K562 (cell line): ENCODE data around the gene BPIFB2. TPM values are rescaled to one million over a fixed set of nuclear protein-coding genes. Genes with fewer than 3 reads are reported as not detected.
A peak's percentile ranks its signal among the peaks of the same experiment; 100 is the strongest.

Source experiments
- ATAC-seq: fragments of 200-7000 bp; cut with Tn5 transposase; 3 replicates; pipeline ENCODE4 v1.9.1; 2020; ENCODE audit warnings: moderate library complexity
- BruUV-seq: library from RNA; stranded (reverse); fragments of 400-500 nt; replicated peaks from 2 replicates; lab custom pipeline; 2021; lab: Mats Ljungman, UMichigan
- CTCF ChIA-PET: fragments of 300-600 bp; formaldehyde crosslinking; extraction: SDS; loops from one replicate; lab custom pipeline; 2021; ENCODE audit warnings: low intra/inter-chr PET ratio; lab: Yijun Ruan, JAX
- POLR2A ChIA-PET: fragments of 300-600, 350-650 bp; sonication (Branson Sonifier 250); formaldehyde crosslinking; extraction: SDS; loops from one replicate; lab custom pipeline; 2021; ENCODE audit warnings: antibody characterized with exemption, inconsistent platforms; lab: Yijun Ruan, JAX
- DNase-seq, 4 experiments: peaks; one replicate each; pipeline versions ENCODE4 v3.0.0 to v3.0.0-alpha.2; 2011 to 2018; ENCODE audit warnings: low spot score in 3 of 4, mixed read lengths in 3 of 4; ENCODE audit errors: extremely low read depth in 1 of 4
- FAIRE-seq: peaks from 2 replicates; lab custom pipeline; 2011; peaks lifted over from hg19 to GRCh38; lab: Jason Lieb, UNC
- H2AFZ ChIP-seq: 2 replicates; pipeline ENCODE4 v1.6.0; 2011; ENCODE audit warnings: low read depth, low read length, control low read depth, inconsistent platforms
- H3K27ac ChIP-seq: fragments of 200-600 bp; 3 replicates; pipeline ENCODE4 v1.8.0; 2011; ENCODE audit warnings: low read depth, mild to moderate bottlenecking, control low read depth, inconsistent platforms, low read length, moderate library complexity, mixed read lengths; ENCODE audit errors: extremely low read depth
- H3K27me3 ChIP-seq, 2 experiments: fragments of 300-600 bp in 1 of 2; 2 replicates in 1 of 2; 3 replicates in 1 of 2; pipeline versions ENCODE4 v1.6.0 to v1.8.0; 2011; ENCODE audit warnings: inconsistent platforms in 2 of 2, low read length in 2 of 2, mild to moderate bottlenecking in 1 of 2, mixed read lengths in 1 of 2, moderate library complexity in 1 of 2; ENCODE audit not compliant: control insufficient read depth in 2 of 2, insufficient read depth in 2 of 2
- H3K36me3 ChIP-seq: fragments of 300-600 bp; 3 replicates; pipeline ENCODE4 v1.8.0; 2011; ENCODE audit warnings: mild to moderate bottlenecking, low read length, inconsistent platforms; ENCODE audit not compliant: control insufficient read depth, insufficient read depth
- H3K4me1 ChIP-seq, 2 experiments: fragments of 200-600 bp in 1 of 2; replicated peaks in 1 of 2; 2 replicates in 1 of 2; 3 replicates in 1 of 2; pipeline versions ENCODE4 v1.5.1 to v1.8.0; 2011; ENCODE audit warnings: inconsistent platforms in 2 of 2, low read length in 2 of 2, mild to moderate bottlenecking in 1 of 2, mixed read lengths in 1 of 2, moderate library complexity in 1 of 2; ENCODE audit not compliant: control insufficient read depth in 2 of 2, insufficient read depth in 2 of 2
- H3K4me2 ChIP-seq: 2 replicates; pipeline ENCODE4 v1.6.1; 2011; ENCODE audit warnings: low read length, control low read depth, inconsistent platforms, mixed read lengths; ENCODE audit not compliant: insufficient read depth
- H3K4me3 ChIP-seq: fragments of 200-600 bp; sonication (generic), shearing (Covaris generic); 2 replicates; pipeline ENCODE4 v1.5.1; 2016; ENCODE audit warnings: control low read depth, inconsistent platforms
- H3K79me2 ChIP-seq: fragments of 200-600 bp; 3 replicates; pipeline ENCODE4 v1.8.0; 2011; ENCODE audit warnings: low read length, inconsistent platforms; ENCODE audit not compliant: control insufficient read depth, insufficient read depth
- H3K9ac ChIP-seq, 2 experiments: 2 replicates each; pipeline versions ENCODE4 v1.6.0 to v1.6.1; 2011; ENCODE audit warnings: low read depth in 2 of 2, low read length in 2 of 2, control low read depth in 1 of 2, inconsistent platforms in 1 of 2, mild to moderate bottlenecking in 1 of 2, mixed read lengths in 1 of 2; ENCODE audit not compliant: insufficient read depth in 1 of 2
- H3K9me1 ChIP-seq: one replicate; pipeline ENCODE4 v1.6.0; 2011; ENCODE audit warnings: inconsistent platforms, mild to moderate bottlenecking, low read length, moderate library complexity; ENCODE audit not compliant: control insufficient read depth, insufficient read depth
- H3K9me3 ChIP-seq: replicated peaks from 2 replicates; pipeline ENCODE4 v1.5.1; 2011; ENCODE audit warnings: low read depth, low read length, inconsistent platforms; ENCODE audit not compliant: control insufficient read depth, insufficient read depth
- H4K20me1 ChIP-seq: replicated peaks from 2 replicates; pipeline ENCODE4 v1.6.1; 2011; ENCODE audit warnings: low read length, inconsistent platforms, mixed read lengths; ENCODE audit not compliant: control insufficient read depth, insufficient read depth
- C11orf30 ChIP-seq: fragments of 450-650 bp; IDR thresholded peaks from 2 replicates; pipeline ENCODE4 v1.6.1; 2016; ENCODE audit warnings: low read depth, mild to moderate bottlenecking
- ETS1 ChIP-seq: conservative IDR thresholded peaks from 2 replicates; pipeline ENCODE4 v1.6.1; 2011; ENCODE audit warnings: low read depth, mild to moderate bottlenecking, low read length; ENCODE audit not compliant: control insufficient read depth
- GMEB1 ChIP-seq: fragments of 250-450 bp; sonication (Bioruptor Pico); IDR thresholded peaks from 2 replicates; pipeline ENCODE4 v1.4.0; 2020; ENCODE audit warnings: mild to moderate bottlenecking
- MAFF ChIP-seq: IDR thresholded peaks from 2 replicates; pipeline ENCODE4 v1.6.1; 2012; ENCODE audit warnings: low read length, improper control_type of control experiment
- MAFG ChIP-seq: fragments of 450-650 bp; conservative IDR thresholded peaks from 2 replicates; pipeline ENCODE4 v1.6.1; 2016; ENCODE audit warnings: missing genetic modification characterization, missing compliant biosample characterization
- MAFK ChIP-seq: IDR thresholded peaks from 2 replicates; pipeline ENCODE4 v1.6.1; 2011; ENCODE audit warnings: low read length, improper control_type of control experiment
- RBM17 ChIP-seq: fragments of 200-400 bp; formaldehyde crosslinking; IDR thresholded peaks from 2 replicates; pipeline ENCODE4 v1.6.1; 2017; ENCODE audit warnings: low read depth, mild to moderate bottlenecking, low read length, borderline replicate concordance
- SMAD2 ChIP-seq: fragments of 150-350 bp; IDR thresholded peaks from 2 replicates; pipeline ENCODE4 v1.6.1; 2014; ENCODE audit warnings: low read depth, mild to moderate bottlenecking, low read length
- ZBTB34 ChIP-seq: fragments of 250-450 bp; sonication (Bioruptor Pico); IDR thresholded peaks from 2 replicates; pipeline ENCODE4 v1.8.0; 2021; ENCODE audit warnings: mild to moderate bottlenecking, moderate library complexity
- ZKSCAN1 ChIP-seq: fragments of 150-350 bp; IDR thresholded peaks from 2 replicates; pipeline ENCODE4 v1.6.1; 2016; ENCODE audit warnings: low read depth, low read length
- ZNF316 ChIP-seq: fragments of 450-650 bp; IDR thresholded peaks from 2 replicates; pipeline ENCODE4 v1.6.1; 2016
- ZNF436 ChIP-seq: fragments of 250-450, 450-650 bp; sonication (Bioruptor Pico); formaldehyde crosslinking; IDR thresholded peaks from 2 replicates; pipeline ENCODE4 v1.7.0; 2020; ENCODE audit warnings: mild to moderate bottlenecking
- ZNF644 ChIP-seq: fragments of 200-800 bp; sonication (Bioruptor generic); IDR thresholded peaks from 2 replicates; pipeline ENCODE4 v1.6.1; 2016; ENCODE audit warnings: low read depth, missing genetic modification characterization, missing compliant biosample characterization
- WGBS: fragments of 100-300 bp; shearing (Covaris generic); methylation state at CpG from one replicate; pipeline ENCODE4 v1.1.6; 2016; ENCODE audit warnings: low coverage, mixed read lengths; ENCODE audit not compliant: insufficient coverage; ENCODE audit errors: missing lambda C conversion rate; 5-methylcytosine and 5-hydroxymethylcytosine counted together
- in situ Hi-C: fragments of 300-500 bp; cut with MboI; formaldehyde crosslinking; loops from 4 replicates; pipeline ENCODE4 v1.15.0; 2018; ENCODE audit warnings: inconsistent platforms, mixed read lengths
- intact Hi-C: fragments of 100-400 bp; cut with micrococcal nuclease; formaldehyde crosslinking; loops from 2 replicates; pipeline ENCODE4 v1.14.2; 2022
- polyA plus RNA-seq, 8 experiments: library from polyadenylated mRNA; depleted of rRNA in 4 of 8; stranded (reverse) in 5 of 8; unstranded in 3 of 8; fragments of >200 nt; fragmentation: Nextera tagmentation in 2 of 8; fragmentation: Illumina TruSeq in 1 of 8; extraction: Ambion mirVana in 2 of 8; extraction: Trizol in 1 of 8; gene quantifications; 2 replicates each; pipeline versions ENCODE4 v1.2.1 to v1.2.3, GENCODE V29; 2011 to 2014; ENCODE audit warnings: inconsistent platforms in 1 of 8, missing spikeins in 1 of 8
- total RNA-seq, 7 experiments: library from RNA; depleted of rRNA in 6 of 7; stranded (reverse); fragments of >200 nt in 6 of 7; fragmentation: Illumina TruSeq in 2 of 7; extraction: Trizol in 2 of 7; gene quantifications; 2 replicates each; pipeline versions ENCODE4 v1.2.1 to v1.2.3, GENCODE V29; 2011 to 2021; ENCODE audit warnings: low replicate concordance in 1 of 7

Gene BPIFB2
- total and polyA plus RNA-seq, 9 of the 15 experiments (the other 6 are each of a cell fraction or from before 2014, with no cell fraction given): not detected

- Histone ChIP-seq H3K9me1 (no peaks in the 10 kb centered on the region), H2AFZ (no peak overlapping the region), H3K4me3 (no peak overlapping the region), H3K36me3 (no peaks in the 10 kb centered on the region), H4K20me1 (0 out of 2 replicates have a peak, but pooled peaks cover 11% of the 10 kb centered on the region), H3K27me3 (peaks cover 7 to 26% of the 10 kb centered on the region in 2 experiments; a peak in 3 of 5 replicates), H3K79me2 (no peaks in the 10 kb centered on the region), H3K9ac (no peak overlapping the region), H3K4me2 (no peak overlapping the region), H3K27ac (no peak overlapping the region), H3K9me3 (no peaks in the 10 kb centered on the region), H3K4me1 (no peaks in the 10 kb centered on the region; a peak in 1 of 5 replicates)
- 3% methylated on average over 14 of the region's 14 CpGs for WGBS
- FAIRE-seq (no peak), ATAC-seq (no peak), DNase-seq (no peak)
- ChIA-PET CTCF (no interaction called here), POLR2A (no interaction called here)
- no TSS peak for BruUV-seq
- in situ Hi-C loops: no loop called here
- intact Hi-C loops: no loop called here
- TF ChIP-seq MAFF (peak; percentile 40), ZNF436 (no peak), ZNF644 (no peak), MAFK (peak; percentile 26; the same call in 1 of the 2 replicates), SMAD2 (no peak), ETS1 (no peak), MAFG (tag) (peak; percentile 63), ZNF316 (peak; percentile 80), GMEB1 (no peak), C11orf30 (peak; percentile 70; the same call in 1 of the 2 replicates), ZKSCAN1 (peak; percentile 83), ZBTB34 (no peak), RBM17 (no peak)
These were observed 17.8 kb upstream of the BPIFB2 start for GRCh38 chr20:32989507-32990283.
